ENCODE measurements around the gene SH3PXD2A.

GRCh38 chr10:103845972-103846371 is 9.4 kb downstream of the SH3PXD2A start:
- TF ChIP-seq, protein P1, sequence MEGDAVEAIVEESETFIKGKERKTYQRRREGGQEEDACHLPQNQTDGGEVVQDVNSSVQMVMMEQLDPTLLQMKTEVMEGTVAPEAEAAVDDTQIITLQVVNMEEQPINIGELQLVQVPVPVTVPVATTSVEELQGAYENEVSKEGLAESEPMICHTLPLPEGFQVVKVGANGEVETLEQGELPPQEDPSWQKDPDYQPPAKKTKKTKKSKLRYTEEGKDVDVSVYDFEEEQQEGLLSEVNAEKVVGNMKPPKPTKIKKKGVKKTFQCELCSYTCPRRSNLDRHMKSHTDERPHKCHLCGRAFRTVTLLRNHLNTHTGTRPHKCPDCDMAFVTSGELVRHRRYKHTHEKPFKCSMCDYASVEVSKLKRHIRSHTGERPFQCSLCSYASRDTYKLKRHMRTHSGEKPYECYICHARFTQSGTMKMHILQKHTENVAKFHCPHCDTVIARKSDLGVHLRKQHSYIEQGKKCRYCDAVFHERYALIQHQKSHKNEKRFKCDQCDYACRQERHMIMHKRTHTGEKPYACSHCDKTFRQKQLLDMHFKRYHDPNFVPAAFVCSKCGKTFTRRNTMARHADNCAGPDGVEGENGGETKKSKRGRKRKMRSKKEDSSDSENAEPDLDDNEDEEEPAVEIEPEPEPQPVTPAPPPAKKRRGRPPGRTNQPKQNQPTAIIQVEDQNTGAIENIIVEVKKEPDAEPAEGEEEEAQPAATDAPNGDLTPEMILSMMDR (conservative IDR thresholded peaks at IDR 0.05) = no peak
- no peak for TF ChIP-seq ZFX (IDR thresholded peaks at IDR 0.05)

Measured in C4-2B (cell line).